PC-9 (cell line): ENCODE data around the gene TMEM11. TPM values are rescaled to one million over a fixed set of nuclear protein-coding genes. Genes with fewer than 3 reads are reported as not detected.

Experiments used
- BruUV-seq: library from RNA; stranded (reverse); fragments of 400-500 nt; replicated peaks from 2 replicates; lab custom pipeline; 2021; lab: Mats Ljungman, UMichigan
- CTCF ChIA-PET: fragments of 300-600 bp; sonication (Branson Sonifier 250); formaldehyde crosslinking; loops from one replicate; lab custom pipeline; 2022; ENCODE audit warnings: antibody characterized with exemption; lab: Charles Lee
- POLR2A ChIA-PET: fragments of 300-600 bp; sonication (Branson Sonifier 250); formaldehyde crosslinking; loops from one replicate; lab custom pipeline; 2022; ENCODE audit warnings: antibody characterized with exemption; ENCODE audit not compliant: unreplicated experiment; lab: Charles Lee
- DNase-seq, 2 experiments: peaks; one replicate each; pipeline versions ENCODE4 v3.0.0 to v3.0.0-alpha.2; 2015 to 2022; ENCODE audit warnings: mixed read lengths in 1 of 2
- H2AFZ ChIP-seq: fragments of 200-600 bp; sonication (generic); 2 replicates; pipeline ENCODE4 v1.8.1; 2017; ENCODE audit warnings: antibody characterized with exemption
- H3F3A ChIP-seq: fragments of 200-600 bp; sonication (generic); 2 replicates; pipeline ENCODE4 v1.8.1; 2017; ENCODE audit warnings: antibody characterized with exemption, mild to moderate bottlenecking, low read depth; ENCODE audit not compliant: insufficient read depth
- H3K27ac ChIP-seq: fragments of 200-600 bp; sonication (generic); 2 replicates; pipeline ENCODE4 v1.6.1; 2016; ENCODE audit warnings: mixed run types
- H3K27me3 ChIP-seq: fragments of 200-600 bp; sonication (generic); 2 replicates; pipeline ENCODE4 v1.6.1; 2016; ENCODE audit warnings: low read depth, mixed run types; ENCODE audit not compliant: insufficient read depth
- H3K36me3 ChIP-seq: fragments of 200-600 bp; sonication (generic); 2 replicates; pipeline ENCODE4 v1.6.1; 2016; ENCODE audit warnings: low read depth, mixed run types
- H3K4me1 ChIP-seq: fragments of 200-600 bp; sonication (generic); replicated peaks from 2 replicates; pipeline ENCODE4 v1.6.1; 2016; ENCODE audit warnings: mixed run types; ENCODE audit not compliant: insufficient read depth
- H3K4me2 ChIP-seq: fragments of 200-600 bp; sonication (generic); 2 replicates; pipeline ENCODE4 v1.6.1; 2017; ENCODE audit warnings: mixed run types
- H3K4me3 ChIP-seq: fragments of 200-600 bp; sonication (generic); 2 replicates; pipeline ENCODE4 v1.6.1; 2016; ENCODE audit warnings: mixed run types
- H3K79me2 ChIP-seq: fragments of 200-600 bp; sonication (generic); 2 replicates; pipeline ENCODE4 v1.6.1; 2017; ENCODE audit warnings: low read depth, mixed run types
- H3K9me2 ChIP-seq: fragments of 200-600 bp; sonication (generic); 2 replicates; pipeline ENCODE4 v1.8.1; 2017; ENCODE audit warnings: mild to moderate bottlenecking; ENCODE audit not compliant: insufficient read depth
- H3K9me3 ChIP-seq: fragments of 200-600 bp; sonication (generic); 2 replicates; pipeline ENCODE4 v1.8.1; 2016; ENCODE audit warnings: low read depth; ENCODE audit not compliant: insufficient read depth
- H4K20me1 ChIP-seq: fragments of 200-600 bp; sonication (generic); 2 replicates; pipeline ENCODE4 v1.8.1; 2017; ENCODE audit not compliant: insufficient read depth
- EZH2 ChIP-seq: fragments of 200-600 bp; sonication (generic); IDR thresholded peaks from 2 replicates; pipeline ENCODE4 v1.8.0; 2017; ENCODE audit warnings: antibody characterized with exemption, low read depth
- intact Hi-C: fragments of 100-400 bp; cut with micrococcal nuclease; formaldehyde crosslinking; loops from one replicate; pipeline ENCODE4 v1.10.0; 2022; ENCODE audit not compliant: unreplicated experiment
- total RNA-seq: library from RNA; stranded (reverse); gene quantifications from 2 replicates; pipeline ENCODE4 v1.2.3, GENCODE V29; 2021
- TF ChIP-seq, protein P1 (sequence below): fragments of 200-600 bp; sonication (generic); conservative IDR thresholded peaks from 2 replicates; pipeline ENCODE4 v1.6.1; 2017; ENCODE audit warnings: mixed run types, antibody characterized with exemption, mild to moderate bottlenecking, moderate library complexity

The TMEM11 gene
- total RNA-seq, 1 experiment from 2014 or later: 37.6 TPM

DNA sequence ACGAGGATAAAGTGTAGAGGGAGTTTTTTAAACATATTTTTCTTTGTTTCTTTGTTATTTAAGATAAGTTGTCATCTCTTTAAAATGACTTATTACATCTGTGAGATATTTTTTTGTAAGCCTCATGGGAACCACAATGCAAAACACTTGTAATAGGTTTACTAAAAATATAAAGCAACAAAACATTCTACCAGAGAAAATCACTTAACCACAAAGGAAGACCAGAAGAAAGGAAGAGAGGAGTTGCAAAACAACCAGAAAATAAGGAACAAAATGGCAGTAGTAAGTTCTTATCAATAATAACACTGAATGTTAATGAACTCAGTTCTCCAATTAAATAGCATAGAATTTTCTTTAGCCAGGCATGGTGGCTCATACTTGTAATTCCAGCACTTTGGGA, 64.3 kb downstream of the TMEM11 start:
- H3K27ac ChIP-seq: no peak overlapping the region
- H3K9me2 ChIP-seq: no peaks in the 10 kb centered on the region
- no peaks in the 10 kb centered on the region for H3K4me1 ChIP-seq
- ChIA-PET CTCF (no interaction called here), POLR2A (no interaction called here)
- H3K4me3 ChIP-seq: no peak overlapping the region
- H2AFZ ChIP-seq: no peak overlapping the region
- H3K9me3 ChIP-seq: no peaks in the 10 kb centered on the region; the same call in 1 of the 2 replicates
- no peaks in the 10 kb centered on the region for H3F3A ChIP-seq
- H4K20me1 ChIP-seq: no peaks in the 10 kb centered on the region
- no peak overlapping the region for H3K4me2 ChIP-seq
- BruUV-seq: no TSS peak
- DNase-seq: no peak
- H3K27me3 ChIP-seq: no peaks in the 10 kb centered on the region
- intact Hi-C loops: no loop called here
- H3K79me2 ChIP-seq: no peaks in the 10 kb centered on the region
- TF ChIP-seq, protein P1, sequence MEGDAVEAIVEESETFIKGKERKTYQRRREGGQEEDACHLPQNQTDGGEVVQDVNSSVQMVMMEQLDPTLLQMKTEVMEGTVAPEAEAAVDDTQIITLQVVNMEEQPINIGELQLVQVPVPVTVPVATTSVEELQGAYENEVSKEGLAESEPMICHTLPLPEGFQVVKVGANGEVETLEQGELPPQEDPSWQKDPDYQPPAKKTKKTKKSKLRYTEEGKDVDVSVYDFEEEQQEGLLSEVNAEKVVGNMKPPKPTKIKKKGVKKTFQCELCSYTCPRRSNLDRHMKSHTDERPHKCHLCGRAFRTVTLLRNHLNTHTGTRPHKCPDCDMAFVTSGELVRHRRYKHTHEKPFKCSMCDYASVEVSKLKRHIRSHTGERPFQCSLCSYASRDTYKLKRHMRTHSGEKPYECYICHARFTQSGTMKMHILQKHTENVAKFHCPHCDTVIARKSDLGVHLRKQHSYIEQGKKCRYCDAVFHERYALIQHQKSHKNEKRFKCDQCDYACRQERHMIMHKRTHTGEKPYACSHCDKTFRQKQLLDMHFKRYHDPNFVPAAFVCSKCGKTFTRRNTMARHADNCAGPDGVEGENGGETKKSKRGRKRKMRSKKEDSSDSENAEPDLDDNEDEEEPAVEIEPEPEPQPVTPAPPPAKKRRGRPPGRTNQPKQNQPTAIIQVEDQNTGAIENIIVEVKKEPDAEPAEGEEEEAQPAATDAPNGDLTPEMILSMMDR: no peak
- no peak for TF ChIP-seq EZH2
- no peaks in the 10 kb centered on the region for H3K36me3 ChIP-seq

Other genes starting within 250 kb of the TMEM11 start
- gene USP22, start 171.2 kb downstream of the TMEM11 start, total RNA-seq: 291 and 296 TPM in 2 replicates
- gene DHRS7B, start 87.2 kb downstream of the TMEM11 start, total RNA-seq: 27.9 and 30.1 TPM in 2 replicates
- gene NATD1, start 39.2 kb upstream of the TMEM11 start, total RNA-seq: 5.3 and 5.4 TPM in 2 replicates
- 89.2 and 98.1 TPM in 2 replicates for gene MAP2K3, start 70.5 kb upstream of the TMEM11 start, total RNA-seq
- gene KCNJ12, start 162.2 kb upstream of the TMEM11 start, total RNA-seq: 1.1 and 2.0 TPM in 2 replicates